B cell (primary cell): Measurements from ENCODE around the gene OR5D14. TPM values are rescaled to one million over a fixed set of nuclear protein-coding genes. Genes with fewer than 3 reads are reported as not detected.

ENCODE experiments used
- ATAC-seq: fragments of 200-7000 bp; cut with Tn5 transposase; one replicate; pipeline ENCODE4 v1.10.0; 2021; ENCODE audit warnings: low read depth, mild to moderate bottlenecking, moderate number of reproducible peaks, moderate library complexity
- CTCF ChIA-PET: fragments of 350-600 bp; sonication (Branson Sonifier 250); formaldehyde crosslinking; loops from one replicate; lab custom pipeline; 2021; ENCODE audit warnings: antibody characterized with exemption, inconsistent platforms; lab: Charles Lee
- POLR2A ChIA-PET: fragments of 350-600 bp; sonication (Branson Sonifier 250); formaldehyde crosslinking; loops from one replicate; lab custom pipeline; 2021; ENCODE audit warnings: antibody characterized with exemption; lab: Charles Lee
- DNase-seq: peaks from one replicate; pipeline ENCODE4 v3.0.0; 2013
- H2AFZ ChIP-seq: 2 replicates; pipeline ENCODE4 v1.6.1; 2012; ENCODE audit warnings: mild to moderate bottlenecking, low read depth, low read length; ENCODE audit not compliant: insufficient read depth, poor library complexity, severe bottlenecking
- H3K27ac ChIP-seq, 2 donors: 1 replicate in 1 of 2; 2 replicates in 1 of 2; pipeline ENCODE4 v1.5.1; 2012 to 2013; ENCODE audit warnings: low read length in 2 of 2, mild to moderate bottlenecking in 2 of 2, moderate library complexity in 1 of 2
- H3K27me3 ChIP-seq, 4 experiments: fragments of 200-600 bp in 1 of 4; sonication (generic) in 1 of 4; replicated peaks in 1 of 4; 1 replicate in 2 of 4; 2 replicates in 2 of 4; pipeline versions ENCODE4 v1.6.1 to v1.7.0; 2013 to 2016; ENCODE audit warnings: low read length in 3 of 4, mild to moderate bottlenecking in 2 of 4, mixed read lengths in 1 of 4, moderate library complexity in 1 of 4; ENCODE audit not compliant: insufficient read depth in 4 of 4, control insufficient read depth in 3 of 4; ENCODE audit errors: control extremely low read depth in 1 of 4
- H3K36me3 ChIP-seq, 2 experiments: replicated peaks in 1 of 2; 1 replicate in 1 of 2; 2 replicates in 1 of 2; pipeline versions ENCODE4 v1.6.1 to v1.7.1; 2013; ENCODE audit warnings: low read length in 1 of 2; ENCODE audit not compliant: insufficient read depth in 2 of 2, control insufficient read depth in 1 of 2; ENCODE audit errors: control extremely low read depth in 1 of 2, extremely low read depth in 1 of 2
- H3K4me1 ChIP-seq, 2 donors: fragments of 200-600 bp in 1 of 2; sonication (generic) in 1 of 2; 1 replicate in 1 of 2; 2 replicates in 1 of 2; pipeline versions ENCODE4 v1.5.1 to v1.6.1; 2013 to 2017; ENCODE audit warnings: low read length in 2 of 2; ENCODE audit not compliant: control insufficient read depth in 2 of 2, insufficient read depth in 2 of 2
- H3K4me2 ChIP-seq: replicated peaks from 2 replicates; pipeline ENCODE3; 2012; ENCODE audit warnings: mild to moderate bottlenecking, low read depth, low read length; ENCODE audit not compliant: poor library complexity, severe bottlenecking
- H3K4me3 ChIP-seq, 5 experiments: fragments of 200-600 bp in 1 of 5; sonication (generic) in 1 of 5; 1 replicate in 3 of 5; 2 replicates in 2 of 5; pipeline versions ENCODE4 v1.5.1 to v1.7.0; 2011 to 2016; ENCODE audit warnings: low read length in 4 of 5, mild to moderate bottlenecking in 4 of 5, low read depth in 2 of 5, control low read depth in 1 of 5, moderate library complexity in 1 of 5; ENCODE audit not compliant: insufficient read depth in 1 of 5; ENCODE audit errors: control extremely low read depth in 1 of 5, extremely low read depth in 1 of 5
- H3K79me2 ChIP-seq: fragments of 200-600 bp; sonication (generic); one replicate; pipeline ENCODE4 v1.6.0; 2016; ENCODE audit warnings: low read length; ENCODE audit not compliant: control insufficient read depth, insufficient read depth
- H3K9ac ChIP-seq: fragments of 200-600 bp; sonication (generic); 2 replicates; pipeline ENCODE4 v1.6.1; 2017; ENCODE audit warnings: mild to moderate bottlenecking, low read length, moderate library complexity
- H3K9me3 ChIP-seq, 3 donors: one replicate each; pipeline versions ENCODE4 v1.6.1 to v1.7.1; 2013; ENCODE audit warnings: low read length in 2 of 3; ENCODE audit not compliant: control insufficient read depth in 2 of 3, insufficient read depth in 1 of 3; ENCODE audit errors: control extremely low read depth in 1 of 3
- H4K20me1 ChIP-seq: 2 replicates; pipeline ENCODE4 v1.6.0; 2012; ENCODE audit warnings: mild to moderate bottlenecking, low read length; ENCODE audit not compliant: insufficient read depth, control insufficient read depth, poor library complexity, severe bottlenecking
- H3K27ac Mint-ChIP-seq: one replicate; pipeline ENCODE4 v1.8.0; 2021; ENCODE audit warnings: mixed read lengths
- H3K27me3 Mint-ChIP-seq: one replicate; pipeline ENCODE4 v1.8.0; 2021; ENCODE audit warnings: mixed read lengths
- H3K4me1 Mint-ChIP-seq: one replicate; pipeline ENCODE4 v1.8.0; 2021; ENCODE audit warnings: mixed read lengths
- H3K4me3 Mint-ChIP-seq: one replicate; pipeline ENCODE4 v1.8.0; 2021; ENCODE audit warnings: mixed read lengths
- H3K9me3 Mint-ChIP-seq: one replicate; pipeline ENCODE4 v1.8.0; 2022; ENCODE audit warnings: mixed read lengths; ENCODE audit not compliant: insufficient read depth
- CTCF ChIP-seq: fragments of 200-600 bp; IDR thresholded peaks from one replicate; pipeline ENCODE4 v1.8.0; 2022; ENCODE audit warnings: antibody characterized with exemption, mild to moderate bottlenecking
- EZH2 ChIP-seq: IDR thresholded peaks from 2 replicates; pipeline ENCODE4 v1.6.1; 2012; ENCODE audit warnings: borderline replicate concordance, low read depth, mild to moderate bottlenecking, moderate library complexity, low read length; ENCODE audit not compliant: insufficient read depth, poor library complexity, severe bottlenecking
- WGBS: methylation state at CpG from one replicate; pipeline ENCODE4 v1.1.5; 2013; ENCODE audit warnings: missing lambda C conversion rate; ENCODE audit not compliant: insufficient coverage; 5-methylcytosine and 5-hydroxymethylcytosine counted together
- intact Hi-C: fragments of 100-400 bp; cut with micrococcal nuclease; formaldehyde crosslinking; loops from one replicate; pipeline ENCODE4 v1.10.0; 2022
- polyA plus RNA-seq: library from polyadenylated mRNA; depleted of rRNA; stranded (reverse); fragments of >200 nt; gene quantifications from 2 replicates; pipeline ENCODE4 v1.2.3, GENCODE V29; 2012
- total RNA-seq, 2 donors: library from RNA; stranded (reverse); fragments of 120-200 nt in 1 of 2; gene quantifications; 1 replicate in 1 of 2; 2 replicates in 1 of 2; pipeline versions ENCODE4 v1.2.3 to v1.2.4, GENCODE V29; 2013 to 2022

Gene OR5D14
- total and polyA plus RNA-seq, 2 donors (not counting 1 experiment from before 2014, with no cell fraction given) = not detected

GRCh38 chr11:55791606-55792005, 3.8 kb upstream of the OR5D14 start:
- CTCF ChIA-PET = no interaction called here
- peaks cover 3% of the 10 kb centered on the region for H3K9me3 Mint-ChIP-seq
- H3K9ac ChIP-seq = no peak overlapping the region
- H3K79me2 ChIP-seq = no peaks in the 10 kb centered on the region
- no peak overlapping the region for H3K27ac Mint-ChIP-seq
- POLR2A ChIA-PET = no interaction called here
- H3K4me3 ChIP-seq = no peak overlapping the region
- no peak for TF ChIP-seq CTCF
- TF ChIP-seq EZH2 = no peak
- no peaks in the 10 kb centered on the region for H3K36me3 ChIP-seq
- no peaks in the 10 kb centered on the region for H3K4me1 Mint-ChIP-seq
- H3K27ac ChIP-seq = no peak overlapping the region
- H3K27me3 ChIP-seq = no peaks in the 10 kb centered on the region
- H3K9me3 ChIP-seq = peaks cover 0 to 6% (median 1%) of the 10 kb centered on the region in 3 donors
- DNase-seq = no peak
- no peaks in the 10 kb centered on the region for H3K27me3 Mint-ChIP-seq
- H3K4me1 ChIP-seq = no peaks in the 10 kb centered on the region
- no peak for ATAC-seq
- intact Hi-C loops = no loop called here
- H2AFZ ChIP-seq = no peak overlapping the region
- no CpG with 5 or more reads among the region's 1 CpG for WGBS
- H4K20me1 ChIP-seq = no peaks in the 10 kb centered on the region
- no peak overlapping the region for H3K4me2 ChIP-seq
- H3K4me3 Mint-ChIP-seq = no peak overlapping the region

GRCh38 chr11:55793321-55793720, 2.0 kb upstream of the OR5D14 start:
- Histone ChIP-seq H3K4me2 (no peak overlapping the region), H4K20me1 (no peaks in the 10 kb centered on the region), H3K27me3 (no peaks in the 10 kb centered on the region), H3K79me2 (no peaks in the 10 kb centered on the region), H3K27ac (no peak overlapping the region), H3K9me3 (peaks cover 0 to 6% (median 1%) of the 10 kb centered on the region in 3 donors), H3K36me3 (no peaks in the 10 kb centered on the region), H2AFZ (no peak overlapping the region), H3K9ac (no peak overlapping the region), H3K4me1 (no peaks in the 10 kb centered on the region), H3K4me3 (no peak overlapping the region)
- Mint-ChIP-seq H3K9me3 (no peaks in the 10 kb centered on the region), H3K27me3 (no peaks in the 10 kb centered on the region), H3K4me3 (no peak overlapping the region), H3K27ac (no peak overlapping the region), H3K4me1 (no peaks in the 10 kb centered on the region)
- no peak for ATAC-seq
- WGBS = 80% methylated on average over 1 of the region's 2 CpGs
- intact Hi-C loops = no loop called here
- TF ChIP-seq CTCF = no peak
- TF ChIP-seq EZH2 = no peak
- no peak for DNase-seq
- CTCF ChIA-PET = no interaction called here
- POLR2A ChIA-PET = no interaction called here
